HepG2 (cell line): ENCODE data around the gene LRSAM1. TPM values are rescaled to one million over a fixed set of nuclear protein-coding genes. Genes with fewer than 3 reads are reported as not detected.
A peak's percentile ranks its signal among the peaks of the same experiment; 100 is the strongest.

ENCODE experiments used
- ATAC-seq: fragments of 200-7000 bp; cut with Tn5 transposase; 3 replicates; pipeline ENCODE4 v1.9.1; 2020; ENCODE audit warnings: mild to moderate bottlenecking, moderate library complexity
- BruUV-seq: library from RNA; stranded (reverse); fragments of 400-500 nt; replicated peaks from 2 replicates; lab custom pipeline; 2021; lab: Mats Ljungman, UMichigan
- CTCF ChIA-PET: fragments of 300-600 bp; formaldehyde crosslinking; extraction: SDS; loops from one replicate; lab custom pipeline; 2021; ENCODE audit warnings: low total read pairs, inconsistent platforms, low intra/inter-chr PET ratio; lab: Yijun Ruan, JAX
- POLR2A ChIA-PET: fragments of 350-600 bp; sonication (Branson Sonifier 250); formaldehyde crosslinking; loops from one replicate; lab custom pipeline; 2020; ENCODE audit warnings: antibody characterized with exemption, inconsistent platforms; lab: Yijun Ruan, JAX
- DNase-seq: peaks from one replicate; pipeline ENCODE4 v3.0.0-alpha.2; 2015; ENCODE audit warnings: low spot score
- FAIRE-seq: peaks from 3 replicates; lab custom pipeline; 2011; peaks lifted over from hg19 to GRCh38; lab: Jason Lieb, UNC
- H2AFZ ChIP-seq: one replicate; pipeline ENCODE4 v1.6.1; 2011; ENCODE audit warnings: low read length, inconsistent platforms
- H3K27ac ChIP-seq: fragments of 300-600 bp; 3 replicates; pipeline ENCODE4 v1.8.0; 2011; ENCODE audit warnings: mixed run types, mild to moderate bottlenecking, mixed read lengths, low read length, inconsistent platforms; ENCODE audit not compliant: insufficient read depth; ENCODE audit errors: extremely low read length
- H3K27me3 ChIP-seq, 2 experiments: fragments of 200-600 bp in 1 of 2; 2 replicates in 1 of 2; 3 replicates in 1 of 2; pipeline versions ENCODE4 v1.6.0 to v1.8.0; 2011; ENCODE audit warnings: low read length in 2 of 2, mild to moderate bottlenecking in 2 of 2, moderate library complexity in 2 of 2, inconsistent platforms in 1 of 2; ENCODE audit not compliant: insufficient read depth in 2 of 2, control insufficient read depth in 1 of 2
- H3K36me3 ChIP-seq, 2 experiments: fragments of 200-600 bp in 1 of 2; replicated peaks in 1 of 2; 2 replicates in 1 of 2; 3 replicates in 1 of 2; pipeline versions ENCODE4 v1.5.1 to v1.8.0; 2011; ENCODE audit warnings: low read length in 2 of 2, inconsistent platforms in 1 of 2; ENCODE audit not compliant: insufficient read depth in 2 of 2, control insufficient read depth in 1 of 2
- H3K4me1 ChIP-seq: 2 replicates; pipeline ENCODE4 v1.5.1; 2012; ENCODE audit warnings: low read length, inconsistent platforms; ENCODE audit not compliant: insufficient read depth
- H3K4me2 ChIP-seq: 2 replicates; pipeline ENCODE4 v1.6.0; 2011; ENCODE audit warnings: low read depth, low read length, inconsistent platforms
- H3K4me3 ChIP-seq, 3 experiments: fragments of 200-600 bp in 1 of 3; sonication (generic), shearing (Covaris generic) in 1 of 3; replicated peaks in 1 of 3; 2 replicates each; pipeline ENCODE4 v1.5.1; 2011 to 2016; ENCODE audit warnings: low read length in 3 of 3, inconsistent platforms in 2 of 3, low read depth in 2 of 3, mild to moderate bottlenecking in 2 of 3, control low read depth in 1 of 3, mixed read lengths in 1 of 3; ENCODE audit not compliant: insufficient read depth in 1 of 3
- H3K79me2 ChIP-seq: one replicate; pipeline ENCODE4 v1.6.1; 2011; ENCODE audit warnings: low read length, inconsistent platforms; ENCODE audit not compliant: insufficient read depth
- H3K9ac ChIP-seq: 2 replicates; pipeline ENCODE4 v1.6.0; 2011; ENCODE audit warnings: mild to moderate bottlenecking, low read depth, low read length, inconsistent platforms; ENCODE audit not compliant: insufficient read depth
- H3K9me3 ChIP-seq: 2 replicates; pipeline ENCODE4 v1.5.1; 2012; ENCODE audit warnings: mild to moderate bottlenecking, low read length
- H4K20me1 ChIP-seq: 2 replicates; pipeline ENCODE4 v1.6.0; 2011; ENCODE audit warnings: inconsistent platforms, mild to moderate bottlenecking, low read length, moderate library complexity; ENCODE audit not compliant: insufficient read depth
- FOXC1 ChIP-seq: sonication (generic); formaldehyde crosslinking; IDR thresholded peaks from 2 replicates; pipeline ENCODE4 v1.8.0; 2022; ENCODE audit warnings: mild to moderate bottlenecking, missing genetic modification reagents, borderline replicate concordance
- GZF1 ChIP-seq: sonication (generic); formaldehyde crosslinking; IDR thresholded peaks from 2 replicates; pipeline ENCODE4 v1.5.1; 2020; ENCODE audit warnings: mild to moderate bottlenecking, missing genetic modification reagents
- HDAC1 ChIP-seq: sonication (generic); formaldehyde crosslinking; IDR thresholded peaks from 2 replicates; pipeline ENCODE4 v1.5.1; 2020; ENCODE audit warnings: mild to moderate bottlenecking, missing genetic modification reagents
- KIAA2018 ChIP-seq: sonication (generic); formaldehyde crosslinking; IDR thresholded peaks from 2 replicates; pipeline ENCODE4 v1.5.0; 2020; ENCODE audit warnings: mild to moderate bottlenecking, missing genetic modification reagents, borderline replicate concordance
- PREB ChIP-seq: sonication (generic); formaldehyde crosslinking; IDR thresholded peaks from 2 replicates; pipeline ENCODE4 v1.4.0; 2020; ENCODE audit warnings: missing genetic modification reagents
- ZBTB21 ChIP-seq: sonication (generic); formaldehyde crosslinking; IDR thresholded peaks from 2 replicates; pipeline ENCODE4 v1.4.0; 2020; ENCODE audit warnings: missing genetic modification reagents
- ZHX1 ChIP-seq: sonication (generic); formaldehyde crosslinking; IDR thresholded peaks from 2 replicates; pipeline ENCODE4 v1.8.1; 2022; ENCODE audit warnings: low read depth, mild to moderate bottlenecking, missing genetic modification reagents
- ZNF260 ChIP-seq: sonication (generic); formaldehyde crosslinking; IDR thresholded peaks from 2 replicates; pipeline ENCODE4 v1.4.0; 2020; ENCODE audit warnings: missing genetic modification reagents, low read depth, mild to moderate bottlenecking, borderline replicate concordance
- WGBS: methylation state at CpG from one replicate; pipeline ENCODE4 v1.1.6; 2017; ENCODE audit warnings: low lambda C conversion rate; 5-methylcytosine and 5-hydroxymethylcytosine counted together
- in situ Hi-C: cut with HindIII; loops from 2 replicates; pipeline ENCODE4 v1.10.0; 2017; ENCODE audit warnings: low pct_unique_long_range_greater_than_20kb; ENCODE audit not compliant: extremely low pct_ligation_motif_present
- intact Hi-C: fragments of 100-400 bp; cut with micrococcal nuclease; formaldehyde crosslinking; loops from one replicate; pipeline ENCODE4 v1.10.0; 2022; ENCODE audit not compliant: unreplicated experiment
- polyA plus RNA-seq, 8 experiments: library from polyadenylated mRNA; depleted of rRNA in 3 of 8; stranded (reverse) in 7 of 8; unstranded in 1 of 8; fragments of >200 nt; fragmentation: Illumina TruSeq in 4 of 8; extraction: Trizol in 4 of 8; gene quantifications; 2 replicates each; pipeline versions ENCODE4 v1.2.1 to v1.2.3, GENCODE V29; 2011 to 2016; ENCODE audit warnings: low read depth in 4 of 8, missing spikeins in 1 of 8, mixed read lengths in 1 of 8; ENCODE audit not compliant: insufficient read depth in 1 of 8
- total RNA-seq, 5 experiments: library from RNA; depleted of rRNA; stranded (reverse); fragments of >200 nt; fragmentation: Illumina TruSeq; extraction: Trizol; gene quantifications; 2 replicates each; pipeline ENCODE4 v1.2.3, GENCODE V29; 2016; ENCODE audit warnings: low read depth in 1 of 5

The LRSAM1 gene
- total and polyA plus RNA-seq, 2 of the 13 experiments (the other 11 are each of a cell fraction or from before 2014, with no cell fraction given) = 8.7 to 10.2 TPM

- FAIRE-seq = no peak
- ChIA-PET POLR2A (interaction anchor here (0.8 kb wide), 1 partner anchor 81 kb away, joined by 3 read pairs; no protein-coding TSS in a partner anchor), CTCF (interaction anchor here (0.8 to 3.8 kb wide), 4 partner anchors 76 to 282 kb away, joined by 4 to 48 read pairs (median 4); partner anchors contain the start of gene CDK9)
- ATAC-seq = no peak; the same call in 2 of the 3 replicates
- no peak for DNase-seq
- intact Hi-C loops = loop anchor here (10.0 kb wide), 1 partner anchor 221 kb away; no protein-coding TSS in a partner anchor
- H3K4me1 ChIP-seq = no peaks in the 10 kb centered on the region
- H2AFZ ChIP-seq = no peak overlapping the region
- H3K4me2 ChIP-seq = no peak overlapping the region
- 0 out of 2 replicates have a peak, but pooled peaks cover 3% of the 10 kb centered on the region for H4K20me1 ChIP-seq
- no peak overlapping the region for H3K27ac ChIP-seq
- no peaks in the 10 kb centered on the region for H3K27me3 ChIP-seq
- H3K4me3 ChIP-seq = no peak overlapping the region
- in situ Hi-C loops = loop anchor here (5.0 to 10.0 kb wide), 3 partner anchors 84 to 421 kb away; partner anchors contain the start of gene TOR2A
- 95% methylated on average over 4 of the region's 20 CpGs for WGBS
- no peaks in the 10 kb centered on the region for H3K79me2 ChIP-seq
- BruUV-seq = no TSS peak
- H3K9ac ChIP-seq = no peak overlapping the region
- no peaks in the 10 kb centered on the region for H3K9me3 ChIP-seq
- H3K36me3 ChIP-seq = peaks cover 1 to 11% of the 10 kb centered on the region in 2 experiments; a peak in 3 of 5 replicates
- TF ChIP-seq ZHX1 (CRISPR knock-in tag) = no peak
- no peak for TF ChIP-seq PREB
- TF ChIP-seq ZBTB21 = no peak
- no peak for TF ChIP-seq ZNF260 (CRISPR knock-in tag)
- no peak for TF ChIP-seq HDAC1
- TF ChIP-seq GZF1 (CRISPR knock-in tag) = no peak
- no peak for TF ChIP-seq KIAA2018 (CRISPR knock-in tag)
- TF ChIP-seq FOXC1 (CRISPR knock-in tag) = 0 out of 2 replicates have a peak, but pooled peaks have one; percentile 3
These were observed 52.1 kb downstream of the LRSAM1 start for GRCh38 chr9:127503379-127503921.
